ENCODE data around the gene KLHL36. TPM values are rescaled to one million over a fixed set of nuclear protein-coding genes. Genes with fewer than 3 reads are reported as not detected.
"Not testable (repeated sequence)": the region's sequence is repeated elsewhere in the genome, so short reads cannot be mapped to it uniquely, and the experiment has no call there.

The KLHL36 gene
- total and polyA plus RNA-seq, 4 donors, result 10.1 to 60.0 (median 36.8) TPM

DNA sequence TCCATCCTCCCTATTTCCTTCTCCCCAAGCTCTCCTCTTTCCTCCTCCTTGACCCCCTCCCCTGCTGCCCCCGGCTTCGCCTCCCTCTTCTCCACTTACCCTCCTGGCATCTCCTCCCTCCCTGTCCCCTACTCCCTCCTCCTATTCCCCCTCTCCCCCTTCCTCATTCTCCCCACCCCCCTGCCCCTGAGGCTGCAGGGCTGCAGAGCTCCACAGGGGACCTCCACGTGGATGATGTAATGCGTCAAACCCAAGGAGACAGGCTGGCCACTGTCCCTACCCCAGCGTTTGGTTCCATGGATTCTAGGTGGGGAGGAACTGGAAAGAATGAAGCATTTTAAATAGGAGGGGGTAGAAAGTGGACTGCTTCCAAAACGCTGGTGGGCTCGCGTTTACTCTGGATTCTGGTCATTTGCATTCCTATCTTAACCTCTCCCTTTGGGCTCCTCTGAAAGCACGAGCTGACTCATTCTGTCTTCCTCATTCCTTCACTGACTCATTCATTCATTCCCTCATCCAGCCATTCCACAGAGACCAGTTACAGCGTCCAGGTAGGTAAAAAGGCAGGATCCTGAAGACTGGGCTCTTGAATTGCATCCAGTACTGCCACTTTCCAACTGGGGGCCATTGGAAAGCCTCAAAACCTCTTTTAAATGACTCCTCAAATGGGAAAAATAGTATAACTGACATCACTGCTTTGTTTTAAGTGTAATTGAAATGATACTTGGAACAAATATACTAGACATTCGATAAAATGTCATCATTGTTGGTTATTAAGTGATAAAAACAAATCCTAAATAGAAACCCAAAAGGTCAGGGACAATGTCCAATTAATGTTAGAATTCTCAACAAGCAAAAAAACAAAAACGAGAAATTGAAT, 29.5 kb upstream of the KLHL36 start:
- peak overlapping the region in 1 of 2 donors; percentile 28 for H3K27ac ChIP-seq (ENCODE audit: low read depth in 1 of 2, low read length in 2 of 2)
- ATAC-seq (ENCODE audit: low FRiP score) (peak; percentile 42), DNase-seq (peak; percentile 70 to 81)
- peaks cover 0 to 2% of the 10 kb centered on the region in 2 donors for H3K4me1 ChIP-seq (ENCODE audit: control insufficient read depth in 1 of 2, insufficient read depth in 2 of 2, low read length in 2 of 2)
- H3K27me3 ChIP-seq (ENCODE audit: control insufficient read depth in 1 of 2, insufficient read depth in 2 of 2, low read length in 1 of 2), result peaks cover 0 to 2% of the 10 kb centered on the region in 2 donors
- no peaks in the 10 kb centered on the region for H3K9me3 ChIP-seq (ENCODE audit: control insufficient read depth, low read length)
- H3K4me3 ChIP-seq (ENCODE audit: low read length in 2 of 2), result no peak overlapping the region
- no peaks in the 10 kb centered on the region for H3K36me3 ChIP-seq (ENCODE audit: control insufficient read depth in 1 of 2, insufficient read depth in 2 of 2, low read length in 1 of 2)
- 16 to 21% methylated on average over 12 of the region's 12 CpGs for WGBS, 2 donors
- intact Hi-C loops (cut with DNase I), result loop anchor here (2.0 to 5.0 kb wide), 2 partner anchors 87 to 114 kb away; partner anchors contain the start of gene MEAK7 (in 1 of the 2)

DNA sequence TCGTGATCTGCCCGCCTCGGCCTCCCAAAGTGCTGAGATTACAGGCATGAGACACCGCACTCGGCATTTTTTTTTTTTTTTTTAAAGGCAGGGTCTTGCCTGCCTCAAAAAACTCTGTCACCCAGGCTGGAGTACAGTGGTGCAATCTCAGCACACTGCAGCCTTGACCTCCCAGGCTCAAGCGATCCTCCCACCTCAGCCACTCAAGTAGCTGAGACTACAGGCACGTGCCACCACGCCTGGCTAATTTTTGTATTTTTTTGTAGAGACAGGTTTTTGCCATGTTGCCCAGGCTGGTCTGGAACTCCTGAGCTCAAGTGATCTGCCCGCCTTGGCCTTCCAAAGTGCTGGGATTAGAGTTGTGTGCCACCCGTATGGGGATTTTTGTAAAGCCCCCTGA, 27.4 kb upstream of the KLHL36 start:
- intact Hi-C loops (cut with DNase I), result loop anchor here (1.0 to 5.0 kb wide), 2 partner anchors 106 to 110 kb away; no protein-coding TSS in a partner anchor
- WGBS, 2 donors, result 81 to 85% methylated on average over 10 of the region's 10 CpGs
- ATAC-seq (ENCODE audit: low FRiP score), result not testable (repeated sequence)

DNA sequence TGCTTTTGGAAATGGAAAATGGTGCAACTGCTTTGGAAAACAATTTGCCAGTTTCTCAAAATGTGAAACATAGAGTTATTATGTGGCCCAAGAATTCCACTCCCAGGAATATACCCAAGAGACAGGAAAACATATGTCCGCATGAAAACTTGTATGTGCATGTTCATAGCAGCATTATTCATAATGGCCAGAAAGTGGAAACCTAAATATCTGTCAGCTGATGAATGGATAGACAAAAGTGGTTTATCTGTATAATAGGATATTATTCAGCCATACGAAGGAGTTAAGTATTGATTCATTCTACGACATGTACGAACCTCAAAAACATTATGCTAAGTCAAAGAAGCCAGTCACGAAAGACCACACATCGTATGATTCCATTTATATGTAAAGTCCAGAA, 22.8 kb upstream of the KLHL36 start:
- DNase-seq, result no peak
- 92 to 94% methylated on average over 6 of the region's 6 CpGs for WGBS, 2 donors
- Histone ChIP-seq H3K9me3 (ENCODE audit: control insufficient read depth, low read length) (no peaks in the 10 kb centered on the region), H3K27ac (ENCODE audit: low read depth in 1 of 2, low read length in 2 of 2) (no peak overlapping the region), H3K4me1 (ENCODE audit: control insufficient read depth in 1 of 2, insufficient read depth in 2 of 2, low read length in 2 of 2) (no peaks in the 10 kb centered on the region), H3K27me3 (ENCODE audit: control insufficient read depth in 1 of 2, insufficient read depth in 2 of 2, low read length in 1 of 2) (no peaks in the 10 kb centered on the region), H3K4me3 (ENCODE audit: low read length in 2 of 2) (no peak overlapping the region), H3K36me3 (ENCODE audit: control insufficient read depth in 1 of 2, insufficient read depth in 2 of 2, low read length in 1 of 2) (no peaks in the 10 kb centered on the region)
- no peak for ATAC-seq (ENCODE audit: low FRiP score)
- intact Hi-C loops (cut with DNase I), result no loop called here

More for the DNA sequence above, 27.4 kb upstream of the KLHL36 start:
- H3K36me3 ChIP-seq (ENCODE audit: control insufficient read depth in 1 of 2, insufficient read depth in 2 of 2, low read length in 1 of 2); H3K4me1 ChIP-seq (ENCODE audit: control insufficient read depth in 1 of 2, insufficient read depth in 2 of 2, low read length in 2 of 2); H3K27me3 ChIP-seq (ENCODE audit: control insufficient read depth in 1 of 2, insufficient read depth in 2 of 2, low read length in 1 of 2); H3K9me3 ChIP-seq (ENCODE audit: control insufficient read depth, low read length); H3K4me3 ChIP-seq (ENCODE audit: low read length in 2 of 2); H3K27ac ChIP-seq (ENCODE audit: low read depth in 1 of 2, low read length in 2 of 2); DNase-seq: not testable (repeated sequence)

DNA sequence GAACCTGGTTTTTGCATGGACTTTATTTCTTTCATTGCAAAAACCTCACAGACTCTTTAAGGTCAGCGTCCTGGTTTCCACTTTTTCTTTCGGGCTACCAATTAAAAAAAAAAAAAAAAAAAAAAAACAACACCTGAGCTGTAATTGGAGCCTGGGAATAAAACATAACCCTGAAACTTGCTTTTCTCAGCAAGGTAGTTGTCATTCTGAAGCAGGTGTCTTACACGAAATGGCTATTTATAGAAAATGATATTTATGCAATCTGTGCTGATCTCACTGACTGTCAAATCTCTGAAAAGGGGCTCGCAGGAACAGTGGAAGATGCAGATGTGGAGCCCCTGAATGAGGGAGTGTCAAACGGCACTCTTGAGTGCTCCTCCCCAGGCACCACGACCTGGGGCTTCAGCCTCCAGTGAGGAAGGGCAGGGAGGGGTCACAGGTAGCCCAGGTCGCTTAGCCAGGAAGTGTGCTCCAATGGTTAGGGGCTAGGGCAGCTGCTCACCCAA, 20.0 kb upstream of the KLHL36 start:
- intact Hi-C loops (cut with DNase I), result no loop called here
- Histone ChIP-seq H3K27ac (ENCODE audit: low read depth in 1 of 2, low read length in 2 of 2) (no peak overlapping the region), H3K4me1 (ENCODE audit: control insufficient read depth in 1 of 2, insufficient read depth in 2 of 2, low read length in 2 of 2) (no peaks in the 10 kb centered on the region), H3K9me3 (ENCODE audit: control insufficient read depth, low read length) (no peaks in the 10 kb centered on the region), H3K27me3 (ENCODE audit: control insufficient read depth in 1 of 2, insufficient read depth in 2 of 2, low read length in 1 of 2) (no peaks in the 10 kb centered on the region), H3K36me3 (ENCODE audit: control insufficient read depth in 1 of 2, insufficient read depth in 2 of 2, low read length in 1 of 2) (no peaks in the 10 kb centered on the region), H3K4me3 (ENCODE audit: low read length in 2 of 2) (no peak overlapping the region)
- WGBS, 2 donors, result 72 to 80% methylated on average over 7 of the region's 7 CpGs
- ATAC-seq (ENCODE audit: low FRiP score) (no peak), DNase-seq (no peak)

DNA sequence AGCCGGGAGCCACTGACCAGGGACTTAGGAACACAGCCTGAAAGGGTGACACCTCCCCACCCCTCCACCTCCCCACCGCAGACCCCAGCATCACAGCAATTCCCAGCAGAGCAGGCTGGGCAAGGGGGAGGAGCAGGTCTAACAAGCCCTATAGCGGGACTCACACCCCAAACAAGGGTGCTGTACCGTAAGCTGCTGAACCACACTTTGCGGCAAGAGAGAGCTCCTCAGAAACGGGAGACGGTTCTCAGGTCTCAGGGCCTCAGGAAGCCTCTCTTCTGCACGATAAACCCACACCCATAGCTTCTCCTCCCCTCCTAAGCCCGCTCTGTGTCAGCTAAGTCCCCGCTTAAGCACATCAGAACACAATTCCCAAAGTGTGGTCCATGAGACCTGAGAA, 18.7 kb upstream of the KLHL36 start:
- DNase-seq, result no peak
- WGBS, 2 donors, result 82 to 88% methylated on average over 9 to 10 of the region's 10 CpGs
- H3K9me3 ChIP-seq (ENCODE audit: control insufficient read depth, low read length), result no peaks in the 10 kb centered on the region
- no peak for ATAC-seq (ENCODE audit: low FRiP score)
- H3K4me3 ChIP-seq (ENCODE audit: low read length in 2 of 2), result no peak overlapping the region
- intact Hi-C loops (cut with DNase I), result no loop called here
- no peaks in the 10 kb centered on the region for H3K36me3 ChIP-seq (ENCODE audit: control insufficient read depth in 1 of 2, insufficient read depth in 2 of 2, low read length in 1 of 2)
- no peaks in the 10 kb centered on the region for H3K4me1 ChIP-seq (ENCODE audit: control insufficient read depth in 1 of 2, insufficient read depth in 2 of 2, low read length in 2 of 2)
- no peaks in the 10 kb centered on the region for H3K27me3 ChIP-seq (ENCODE audit: control insufficient read depth in 1 of 2, insufficient read depth in 2 of 2, low read length in 1 of 2)
- no peak overlapping the region for H3K27ac ChIP-seq (ENCODE audit: low read depth in 1 of 2, low read length in 2 of 2)

DNA sequence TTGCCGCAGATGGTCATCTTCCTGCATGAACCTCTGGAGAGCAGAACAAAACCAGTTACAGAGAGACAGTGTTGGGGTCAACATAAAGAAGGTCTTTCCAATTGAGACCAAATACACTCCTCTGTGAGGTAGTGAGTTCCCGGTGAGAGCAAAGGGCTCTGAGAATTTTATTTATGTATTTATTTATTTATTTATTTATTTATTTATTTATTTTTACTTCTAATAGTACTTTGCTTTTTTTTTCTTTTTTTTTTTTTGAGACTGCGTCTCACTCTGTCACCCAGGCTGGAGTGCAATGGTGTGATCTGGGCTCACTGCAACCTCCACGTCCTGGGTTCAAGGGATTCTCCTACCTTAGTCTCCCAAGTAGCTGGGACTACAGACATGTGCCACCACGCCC, 18.3 kb upstream of the KLHL36 start:
- Histone ChIP-seq H3K36me3 (ENCODE audit: control insufficient read depth in 1 of 2, insufficient read depth in 2 of 2, low read length in 1 of 2) (no peaks in the 10 kb centered on the region), H3K4me3 (ENCODE audit: low read length in 2 of 2) (no peak overlapping the region), H3K9me3 (ENCODE audit: control insufficient read depth, low read length) (no peaks in the 10 kb centered on the region), H3K27ac (ENCODE audit: low read depth in 1 of 2, low read length in 2 of 2) (no peak overlapping the region), H3K27me3 (ENCODE audit: control insufficient read depth in 1 of 2, insufficient read depth in 2 of 2, low read length in 1 of 2) (no peaks in the 10 kb centered on the region), H3K4me1 (ENCODE audit: control insufficient read depth in 1 of 2, insufficient read depth in 2 of 2, low read length in 2 of 2) (no peaks in the 10 kb centered on the region)
- intact Hi-C loops (cut with DNase I), result no loop called here
- ATAC-seq (ENCODE audit: low FRiP score) (no peak), DNase-seq (no peak)
- WGBS, 2 donors, result 87% methylated on average over 5 of the region's 5 CpGs

DNA sequence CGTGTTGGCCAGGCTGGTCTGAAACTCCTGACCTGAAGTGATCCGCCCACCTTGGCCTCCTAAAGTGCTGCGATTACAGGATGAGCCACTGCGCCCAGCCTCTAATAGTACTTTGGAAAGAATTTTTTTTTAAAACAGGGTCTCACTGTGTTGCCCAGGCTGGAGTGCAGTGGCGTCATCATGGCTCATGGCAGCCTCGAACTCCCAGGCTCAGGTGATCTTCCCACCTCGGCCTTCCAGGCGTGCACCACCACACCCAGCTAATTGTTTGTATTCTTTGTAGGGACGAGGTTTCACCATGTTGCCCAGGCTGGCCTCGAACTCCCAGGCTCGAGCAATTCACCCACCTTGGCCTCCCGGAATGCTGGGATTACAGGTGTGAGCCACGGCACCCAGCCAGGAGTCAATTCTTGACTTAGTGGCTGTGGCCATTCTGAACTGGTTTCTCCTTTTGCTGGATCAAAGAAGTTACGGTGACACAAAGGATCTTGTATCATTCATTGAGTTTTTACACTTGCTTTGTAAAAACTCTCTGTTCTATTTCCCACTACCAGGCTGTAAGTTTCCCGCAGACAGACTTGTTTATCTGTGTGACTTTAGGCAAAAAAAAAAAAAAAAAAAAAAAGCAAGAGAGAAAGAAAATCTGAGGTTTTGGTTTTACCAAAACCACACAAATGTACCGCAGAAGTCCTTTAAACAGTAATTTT, 17.7 kb upstream of the KLHL36 start:
- Histone ChIP-seq H3K27me3 (ENCODE audit: control insufficient read depth in 1 of 2, insufficient read depth in 2 of 2, low read length in 1 of 2) (no peaks in the 10 kb centered on the region), H3K9me3 (ENCODE audit: control insufficient read depth, low read length) (no peaks in the 10 kb centered on the region), H3K36me3 (ENCODE audit: control insufficient read depth in 1 of 2, insufficient read depth in 2 of 2, low read length in 1 of 2) (no peaks in the 10 kb centered on the region), H3K4me1 (ENCODE audit: control insufficient read depth in 1 of 2, insufficient read depth in 2 of 2, low read length in 2 of 2) (no peaks in the 10 kb centered on the region), H3K27ac (ENCODE audit: low read depth in 1 of 2, low read length in 2 of 2) (no peak overlapping the region), H3K4me3 (ENCODE audit: low read length in 2 of 2) (no peak overlapping the region)
- DNase-seq, result no peak
- no peak for ATAC-seq (ENCODE audit: low FRiP score)
- WGBS, 2 donors, result 93% methylated on average over 16 of the region's 16 CpGs
- intact Hi-C loops (cut with DNase I), result no loop called here

DNA sequence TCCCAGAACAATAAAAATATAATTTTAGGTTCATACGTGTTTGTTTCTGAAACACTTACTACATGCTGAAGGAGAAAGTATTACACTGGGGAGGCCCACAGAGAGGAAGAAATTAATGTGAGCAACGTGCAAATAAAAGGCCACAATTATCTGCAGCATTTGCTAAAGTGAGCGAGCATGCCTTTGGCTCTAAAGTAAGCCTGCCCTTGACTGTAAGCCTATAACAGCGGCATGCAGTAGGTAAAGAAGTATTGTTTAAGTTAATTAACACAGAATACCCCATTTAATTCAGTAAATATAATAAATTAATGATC, 17.2 kb upstream of the KLHL36 start:
- H3K4me3 ChIP-seq (ENCODE audit: low read length in 2 of 2), result no peak overlapping the region
- H3K27me3 ChIP-seq (ENCODE audit: control insufficient read depth in 1 of 2, insufficient read depth in 2 of 2, low read length in 1 of 2), result no peaks in the 10 kb centered on the region
- WGBS, 2 donors, result 89 to 93% methylated on average over 4 of the region's 4 CpGs
- H3K36me3 ChIP-seq (ENCODE audit: control insufficient read depth in 1 of 2, insufficient read depth in 2 of 2, low read length in 1 of 2), result no peaks in the 10 kb centered on the region
- ATAC-seq (ENCODE audit: low FRiP score) (no peak), DNase-seq (no peak)
- H3K9me3 ChIP-seq (ENCODE audit: control insufficient read depth, low read length), result no peaks in the 10 kb centered on the region
- intact Hi-C loops (cut with DNase I), result no loop called here
- no peak overlapping the region for H3K27ac ChIP-seq (ENCODE audit: low read depth in 1 of 2, low read length in 2 of 2)
- H3K4me1 ChIP-seq (ENCODE audit: control insufficient read depth in 1 of 2, insufficient read depth in 2 of 2, low read length in 2 of 2), result no peaks in the 10 kb centered on the region

All from aorta (tissue), 5 donors.